Body of pancreas (tissue), 4 donors: ENCODE data around the gene SLC5A5. TPM values are rescaled to one million over a fixed set of nuclear protein-coding genes. Genes with fewer than 3 reads are reported as not detected.
"Not testable (repeated sequence)": the region's sequence is repeated elsewhere in the genome, so short reads cannot be mapped to it uniquely, and the experiment has no call there.

Source experiments
- ATAC-seq: fragments of 150-250 bp; one replicate; pipeline ENCODE4 v1.9.1; 2016
- DNase-seq, 4 donors: peaks; one replicate each; pipeline ENCODE4 v3.0.0-alpha.2; 2019
- H3K27ac ChIP-seq, 4 donors: fragments of 200-600 bp; sonication (generic); 1 replicate in 3 of 4; 2 replicates in 1 of 4; pipeline versions ENCODE4 v1.5.1 to v1.6.1; 2016 to 2019; ENCODE audit warnings: mild to moderate bottlenecking in 1 of 4, mixed read lengths in 1 of 4, moderate library complexity in 1 of 4
- H3K27me3 ChIP-seq, 2 donors: fragments of 200-600 bp; sonication (generic); one replicate each; pipeline ENCODE4 v1.6.0; 2016; ENCODE audit warnings: mild to moderate bottlenecking in 1 of 2
- H3K36me3 ChIP-seq, 2 donors: fragments of 200-600 bp; sonication (generic); replicated peaks in 1 of 2; 2 replicates each; pipeline ENCODE4 v1.5.1; 2016; ENCODE audit warnings: low read depth in 2 of 2; ENCODE audit not compliant: insufficient read depth in 1 of 2
- H3K4me1 ChIP-seq: fragments of 200-600 bp; sonication (generic); one replicate; pipeline ENCODE4 v1.6.0; 2016
- H3K4me3 ChIP-seq, 2 donors: fragments of 200-600 bp; sonication (generic); 1 replicate in 1 of 2; 2 replicates in 1 of 2; pipeline ENCODE4 v1.5.1; 2016 to 2019
- H3K9me3 ChIP-seq, 3 donors: fragments of 200-600 bp; sonication (generic); 1 replicate in 2 of 3; 2 replicates in 1 of 3; pipeline ENCODE4 v1.5.1; 2016
- CTCF ChIP-seq, 7 experiments: fragments of 450-650 bp in 4 of 7; fragments of 200-600 bp in 3 of 7; sonication (generic) in 3 of 7; IDR thresholded peaks; one replicate each; pipeline ENCODE4 v1.5.1; 2016 to 2019; ENCODE audit warnings: antibody characterized with exemption in 7 of 7
- POLR2A ChIP-seq, 3 donors: fragments of 450-650 bp; IDR thresholded peaks; one replicate each; pipeline ENCODE4 v1.6.1; 2016; ENCODE audit warnings: antibody characterized with exemption in 3 of 3, mild to moderate bottlenecking in 2 of 3
- WGBS, 2 donors: methylation state at CpG; one replicate each; pipeline ENCODE4 v1.1.5; 2017; 5-methylcytosine and 5-hydroxymethylcytosine counted together
- intact Hi-C: fragments of 100-400 bp; cut with DNase I; formaldehyde crosslinking; loops from one replicate; pipeline ENCODE4 v1.15.1; 2023
- total RNA-seq, 2 donors: library from RNA; depleted of rRNA; stranded (reverse); fragments of >200 nt; gene quantifications; one replicate each; pipeline ENCODE4 v1.1.0, GENCODE V29; 2016

SLC5A5 gene
- total RNA-seq, 2 donors from 2014 or later, result not detected

GRCh38 chr19:17877696-17878095 is 6.0 kb downstream of the SLC5A5 start:
- H3K9me3 ChIP-seq, result no peaks in the 10 kb centered on the region
- H3K4me3 ChIP-seq, result no peak overlapping the region
- WGBS, 2 donors, result 72 to 84% methylated on average over 6 to 15 of the region's 16 CpGs
- no peaks in the 10 kb centered on the region for H3K36me3 ChIP-seq
- no peak for TF ChIP-seq CTCF (IDR thresholded peaks at IDR 0.05)
- TF ChIP-seq POLR2A (IDR thresholded peaks at IDR 0.05), result no peak
- no peak for DNase-seq
- H3K4me1 ChIP-seq, result peaks cover 5% of the 10 kb centered on the region
- intact Hi-C loops, result no loop called here
- H3K27ac ChIP-seq, result no peak overlapping the region
- H3K27me3 ChIP-seq, result peaks cover 0 to 13% of the 10 kb centered on the region in 2 donors
- no peak for ATAC-seq

GRCh38 chr19:17879466-17879865 is 7.7 kb downstream of the SLC5A5 start:
- ATAC-seq (no peak), DNase-seq (no peak)
- H3K27me3 ChIP-seq, result no peaks in the 10 kb centered on the region
- H3K27ac ChIP-seq, result no peak overlapping the region
- H3K4me3 ChIP-seq, result no peak overlapping the region
- intact Hi-C loops, result no loop called here
- TF ChIP-seq CTCF (IDR thresholded peaks at IDR 0.05), result no peak
- TF ChIP-seq POLR2A (IDR thresholded peaks at IDR 0.05), result no peak
- no peaks in the 10 kb centered on the region for H3K9me3 ChIP-seq
- H3K4me1 ChIP-seq, result no peaks in the 10 kb centered on the region
- WGBS, 2 donors, result 51 to 77% methylated on average over 5 to 7 of the region's 7 CpGs
- H3K36me3 ChIP-seq, result no peaks in the 10 kb centered on the region

- no peaks in the 10 kb centered on the region for H3K36me3 ChIP-seq
- H3K27me3 ChIP-seq, result no peaks in the 10 kb centered on the region
- intact Hi-C loops, result no loop called here
- no peak overlapping the region for H3K4me3 ChIP-seq
- no peaks in the 10 kb centered on the region for H3K4me1 ChIP-seq
- 59% methylated on average over 7 of the region's 7 CpGs; no CpG with 5 or more reads in 1 of the 2 donors for WGBS, 2 donors
- H3K9me3 ChIP-seq, result no peaks in the 10 kb centered on the region
- no peak overlapping the region for H3K27ac ChIP-seq
- DNase-seq (no peak), ATAC-seq (no peak)
- TF ChIP-seq POLR2A (IDR thresholded peaks at IDR 0.05), result no peak
Measured at GRCh38 chr19:17881701-17882100, 10.0 kb downstream of the SLC5A5 start.

- WGBS, 2 donors, result 56 to 61% methylated on average over 6 to 25 of the region's 33 CpGs
- H3K27ac ChIP-seq, result no peak overlapping the region
- H3K27me3 ChIP-seq, result no peaks in the 10 kb centered on the region
- no peaks in the 10 kb centered on the region for H3K9me3 ChIP-seq
- H3K4me3 ChIP-seq, result no peak overlapping the region
- H3K36me3 ChIP-seq, result no peaks in the 10 kb centered on the region
- no peaks in the 10 kb centered on the region for H3K4me1 ChIP-seq
- intact Hi-C loops, result no loop called here
- TF ChIP-seq CTCF (IDR thresholded peaks at IDR 0.05), result no peak
- TF ChIP-seq POLR2A (IDR thresholded peaks at IDR 0.05), result no peak
- DNase-seq (no peak), ATAC-seq (no peak)
Measured at GRCh38 chr19:17883627-17884410, 12.1 kb downstream of the SLC5A5 start.

GRCh38 chr19:17886515-17886914 is 14.8 kb downstream of the SLC5A5 start:
- intact Hi-C loops, result no loop called here
- no peaks in the 10 kb centered on the region for H3K4me1 ChIP-seq
- ATAC-seq (no peak), DNase-seq (no peak)
- H3K4me3 ChIP-seq, result no peak overlapping the region
- WGBS, 2 donors, result 54 to 57% methylated on average over 7 of the region's 7 CpGs
- TF ChIP-seq POLR2A (IDR thresholded peaks at IDR 0.05), result no peak
- no peak for TF ChIP-seq CTCF (IDR thresholded peaks at IDR 0.05)
- no peaks in the 10 kb centered on the region for H3K27me3 ChIP-seq
- H3K27ac ChIP-seq, result no peak overlapping the region
- no peaks in the 10 kb centered on the region for H3K36me3 ChIP-seq
- no peaks in the 10 kb centered on the region for H3K9me3 ChIP-seq

GRCh38 chr19:17887221-17887620 is 15.5 kb downstream of the SLC5A5 start:
- H3K4me1 ChIP-seq, intact Hi-C loops, DNase-seq, H3K27me3 ChIP-seq, H3K27ac ChIP-seq, H3K4me3 ChIP-seq, H3K9me3 ChIP-seq, ATAC-seq, H3K36me3 ChIP-seq: not testable (repeated sequence)
- 41 to 54% methylated on average over 4 of the region's 4 CpGs for WGBS, 2 donors
